Measurements from ENCODE around the gene CERCAM.

Gene CERCAM

DNA sequence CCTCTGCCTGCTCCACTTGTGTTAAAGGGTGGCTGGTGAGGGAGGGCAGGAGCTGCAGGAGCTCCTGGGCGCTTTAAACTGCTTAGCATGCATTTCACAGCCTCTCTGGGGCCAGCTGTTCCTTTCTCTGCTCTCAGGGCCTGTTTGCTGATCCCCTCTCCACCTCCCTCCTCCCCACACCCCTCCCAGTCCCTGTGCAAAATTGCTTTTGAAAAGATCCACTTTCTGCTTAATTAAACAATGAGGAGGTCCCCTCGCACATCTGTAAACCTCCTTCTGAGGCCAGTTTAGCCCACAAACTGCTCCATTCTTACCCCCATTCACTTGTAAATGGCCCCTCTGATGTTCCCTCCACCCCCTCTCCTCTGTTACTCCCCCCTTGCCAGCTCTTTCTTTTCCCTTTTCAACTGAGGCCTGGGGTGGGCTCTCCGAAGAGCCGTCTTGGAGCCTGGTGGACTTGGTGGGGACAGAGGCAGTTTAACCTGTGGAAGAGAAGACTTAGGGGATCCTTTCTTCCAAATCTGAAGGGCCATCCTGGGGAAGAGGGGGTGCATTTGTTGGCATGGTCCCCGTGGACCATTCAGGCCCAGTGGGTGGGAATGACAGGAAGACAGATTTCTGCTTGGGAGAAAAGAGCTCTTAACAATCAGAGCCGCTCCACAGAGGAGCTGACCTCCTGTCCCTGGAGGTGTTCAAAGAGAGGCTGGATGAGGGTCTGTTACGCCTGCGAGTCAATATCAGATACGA, 37.5 kb upstream of the CERCAM start:
- no peak for DNase-seq (ENCODE audit: low read depth)
- no peak overlapping the region for H3K4me3 ChIP-seq (ENCODE audit: low read length)
- no peak for TF ChIP-seq CTCF (conservative IDR thresholded peaks at IDR 0.05; ENCODE audit: low read depth, low read length)

GRCh38 chr9:128383791-128384190, 36.9 kb upstream of the CERCAM start:
- DNase-seq (ENCODE audit: low read depth) = no peak
- no peak for TF ChIP-seq CTCF (conservative IDR thresholded peaks at IDR 0.05; ENCODE audit: low read depth, low read length)
- no peak overlapping the region for H3K4me3 ChIP-seq (ENCODE audit: low read length)

DNA sequence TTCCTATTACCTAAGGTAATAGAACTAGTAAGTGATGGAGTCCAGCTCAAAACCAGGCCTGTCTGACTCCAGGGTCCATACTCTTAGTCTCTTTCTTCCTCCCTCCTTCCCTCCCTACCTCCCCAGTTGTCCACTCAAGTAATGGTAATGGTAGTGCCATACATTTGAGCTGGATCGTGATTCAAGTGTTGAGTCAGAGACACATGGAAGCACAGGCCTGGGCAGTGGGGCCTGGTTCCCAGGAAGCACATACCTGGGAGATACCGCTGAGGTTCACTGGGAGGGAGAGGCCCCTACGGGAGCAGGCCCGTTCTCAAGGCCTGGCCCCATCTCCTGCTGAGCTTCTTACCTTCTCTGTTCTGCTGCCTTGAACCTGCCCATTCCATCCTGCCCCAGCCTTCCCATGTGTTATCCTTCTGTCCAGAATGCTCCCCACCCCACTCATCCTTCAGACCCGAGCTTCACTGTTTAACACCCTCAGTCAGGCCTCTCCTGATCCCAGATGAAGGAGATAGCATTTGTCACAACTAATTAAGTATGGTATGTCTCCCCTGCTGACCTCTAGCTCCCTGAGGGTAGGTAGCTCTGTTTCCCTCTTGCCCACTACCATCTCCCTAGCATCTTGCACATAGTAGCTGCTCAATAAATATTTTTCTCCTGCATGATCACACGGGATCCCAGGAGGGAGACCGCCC, 35.7 kb upstream of the CERCAM start:
- H3K4me3 ChIP-seq (ENCODE audit: low read length) = no peak overlapping the region
- no peak for DNase-seq (ENCODE audit: low read depth)
- TF ChIP-seq CTCF (conservative IDR thresholded peaks at IDR 0.05; ENCODE audit: low read depth, low read length) = no peak

- TF ChIP-seq CTCF (conservative IDR thresholded peaks at IDR 0.05; ENCODE audit: low read depth, low read length) = no peak
- DNase-seq (ENCODE audit: low read depth) = no peak
- H3K4me3 ChIP-seq (ENCODE audit: low read length) = no peak overlapping the region
Measured at GRCh38 chr9:128385496-128386460, 34.9 kb upstream of the CERCAM start.

- no peak for DNase-seq (ENCODE audit: low read depth)
- TF ChIP-seq CTCF (conservative IDR thresholded peaks at IDR 0.05; ENCODE audit: low read depth, low read length) = no peak
- no peak overlapping the region for H3K4me3 ChIP-seq (ENCODE audit: low read length)
Measured at GRCh38 chr9:128388150-128388549, 32.5 kb upstream of the CERCAM start.

DNA sequence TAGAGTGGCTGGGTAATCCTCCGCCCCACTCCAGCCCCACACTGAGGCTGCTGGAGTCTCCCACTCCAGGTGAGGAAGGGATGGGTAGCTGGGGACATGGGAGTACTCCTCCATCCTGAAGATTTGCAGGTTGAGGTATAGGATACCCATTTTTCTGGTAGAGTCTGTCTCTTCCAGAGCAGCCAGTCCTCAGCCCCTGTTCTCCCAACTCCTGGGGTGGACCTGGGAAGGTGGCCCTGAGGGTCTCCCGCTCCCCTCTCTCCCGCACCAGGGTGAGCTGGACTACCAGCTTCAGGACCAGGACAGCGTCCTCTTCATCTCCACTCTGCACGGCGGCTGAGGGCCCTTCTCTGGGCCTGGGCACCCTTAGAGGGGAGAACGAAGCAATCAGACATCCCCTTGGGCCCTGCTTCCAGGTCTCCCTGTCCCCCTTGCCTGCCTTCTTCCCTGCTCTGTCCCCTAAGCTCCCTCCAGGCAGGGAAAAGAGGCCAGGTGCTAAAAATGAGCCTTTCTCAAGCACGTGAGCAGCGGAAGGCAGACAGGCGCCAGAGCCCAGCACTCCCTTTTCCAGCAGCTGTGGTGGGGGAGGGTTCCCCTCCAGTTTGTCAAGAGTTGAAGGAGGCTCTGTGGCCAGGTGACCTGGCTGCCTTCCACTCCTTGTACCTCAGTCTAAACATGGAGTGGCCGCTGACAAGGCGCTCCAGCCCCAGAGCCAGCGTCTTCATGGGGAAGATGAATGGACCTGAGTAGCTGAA, 31.1 kb upstream of the CERCAM start:
- no peak for TF ChIP-seq CTCF (conservative IDR thresholded peaks at IDR 0.05; ENCODE audit: low read depth, low read length)
- no peak overlapping the region for H3K4me3 ChIP-seq (ENCODE audit: low read length)
- DNase-seq (ENCODE audit: low read depth) = no peak
